Measurements from ENCODE around the gene WWOX. TPM values are rescaled to one million over a fixed set of nuclear protein-coding genes. Genes with fewer than 3 reads are reported as not detected.

WWOX gene
- total RNA-seq, 6 experiments from 2014 or later: 13.0 to 24.3 (median 16.5) TPM

- H3K4me1 ChIP-seq: no peaks in the 10 kb centered on the region
- no peaks in the 10 kb centered on the region for H3K27me3 ChIP-seq
- no peak overlapping the region for H3K27ac ChIP-seq
- DNase-seq: no peak
- no peak overlapping the region for H3K4me3 ChIP-seq
- TF ChIP-seq CTCF (IDR thresholded peaks at IDR 0.05): no peak
- no peak for TF ChIP-seq POLR2A (IDR thresholded peaks at IDR 0.05)
- no peaks in the 10 kb centered on the region for H3K36me3 ChIP-seq
- WGBS (ENCODE audit: insufficient coverage, low coverage, low lambda C conversion rate, missing lambda C conversion rate): 53% methylated on average over 3 of the region's 3 CpGs
- intact Hi-C loops (cut with DNase I): no loop called here
- no peak for ATAC-seq
- no peaks in the 10 kb centered on the region for H3K9me3 ChIP-seq
Observed at GRCh38 chr16:78094166-78094565, 5.3 kb upstream of the WWOX start.

GRCh38 chr16:78094998-78095397 lies 4.5 kb upstream of the WWOX start:
- H3K4me1 ChIP-seq: peaks cover 0 to under 1% (median 0%) of the 10 kb centered on the region in 4 donors
- peaks cover 0 to 2% (median 0%) of the 10 kb centered on the region in 4 donors for H3K9me3 ChIP-seq
- ATAC-seq (no peak), DNase-seq (no peak)
- TF ChIP-seq CTCF (IDR thresholded peaks at IDR 0.05) (no peak), POLR2A (IDR thresholded peaks at IDR 0.05) (no peak)
- H3K4me3 ChIP-seq: no peak overlapping the region
- H3K27ac ChIP-seq: no peak overlapping the region
- WGBS (ENCODE audit: insufficient coverage, low coverage, low lambda C conversion rate, missing lambda C conversion rate): 70% methylated on average over 3 of the region's 3 CpGs
- no peaks in the 10 kb centered on the region for H3K27me3 ChIP-seq
- intact Hi-C loops (cut with DNase I): no loop called here
- no peaks in the 10 kb centered on the region for H3K36me3 ChIP-seq

- Histone ChIP-seq H3K27ac (no peak overlapping the region), H3K4me3 (no peak overlapping the region), H3K4me1 (peaks cover 0 to 7% (median 2%) of the 10 kb centered on the region in 4 donors), H3K27me3 (no peaks in the 10 kb centered on the region), H3K9me3 (peaks cover 0 to 2% (median 0%) of the 10 kb centered on the region in 4 donors), H3K36me3 (no peaks in the 10 kb centered on the region)
- intact Hi-C loops (cut with DNase I): no loop called here
- no peak for TF ChIP-seq CTCF (IDR thresholded peaks at IDR 0.05)
- TF ChIP-seq POLR2A (IDR thresholded peaks at IDR 0.05): no peak
- 80% methylated on average over 1 of the region's 3 CpGs for WGBS (ENCODE audit: insufficient coverage, low coverage, low lambda C conversion rate, missing lambda C conversion rate)
- ATAC-seq: no peak
- DNase-seq: no peak
Observed at GRCh38 chr16:78096386-78096785, 3.1 kb upstream of the WWOX start.

- DNase-seq: no peak
- no peaks in the 10 kb centered on the region for H3K27me3 ChIP-seq
- H3K4me3 ChIP-seq: no peak overlapping the region
- ATAC-seq: no peak
- WGBS (ENCODE audit: insufficient coverage, low coverage, low lambda C conversion rate, missing lambda C conversion rate): 100% methylated on average over 4 of the region's 4 CpGs
- no peaks in the 10 kb centered on the region for H3K36me3 ChIP-seq
- intact Hi-C loops (cut with DNase I): no loop called here
- TF ChIP-seq CTCF (IDR thresholded peaks at IDR 0.05) (no peak), POLR2A (IDR thresholded peaks at IDR 0.05) (no peak)
- peaks cover 0 to 2% (median 0%) of the 10 kb centered on the region in 4 donors for H3K9me3 ChIP-seq
- peaks cover 0 to 7% (median 2%) of the 10 kb centered on the region in 4 donors for H3K4me1 ChIP-seq
- H3K27ac ChIP-seq: no peak overlapping the region
Observed at GRCh38 chr16:78097548-78097947, 1.9 kb upstream of the WWOX start.

- no peaks in the 10 kb centered on the region for H3K36me3 ChIP-seq
- no peak for DNase-seq
- TF ChIP-seq CTCF (IDR thresholded peaks at IDR 0.05) (no peak), POLR2A (IDR thresholded peaks at IDR 0.05) (no peak)
- H3K27me3 ChIP-seq: no peaks in the 10 kb centered on the region
- WGBS (ENCODE audit: insufficient coverage, low coverage, low lambda C conversion rate, missing lambda C conversion rate): 63% methylated on average over 4 of the region's 4 CpGs
- H3K27ac ChIP-seq: no peak overlapping the region
- H3K4me1 ChIP-seq: peaks cover 0 to 7% (median 2%) of the 10 kb centered on the region in 4 donors
- no peak overlapping the region for H3K4me3 ChIP-seq
- no peak for ATAC-seq
- intact Hi-C loops (cut with DNase I): no loop called here
- peaks cover 0 to 2% (median 0%) of the 10 kb centered on the region in 4 donors for H3K9me3 ChIP-seq
Observed at GRCh38 chr16:78098087-78098486, 1.4 kb upstream of the WWOX start.

Measured in right lobe of liver (tissue), 6 donors.